NT2/D1 (cell line): ENCODE data around the gene CARD9.
"Not testable (repeated sequence)": the region's sequence is repeated elsewhere in the genome, so short reads cannot be mapped to it uniquely, and the experiment has no call there.

Experiments used
- DNase-seq: peaks from one replicate; pipeline ENCODE4 v3.0.0-alpha.2; 2011; ENCODE audit warnings: low read depth, low spot score
- H3K27me3 ChIP-seq: 2 replicates; pipeline ENCODE4 v1.6.0; 2011; ENCODE audit warnings: mild to moderate bottlenecking; ENCODE audit not compliant: insufficient read length, insufficient read depth
- H3K36me3 ChIP-seq: 2 replicates; pipeline ENCODE4 v1.6.1; 2011; ENCODE audit warnings: mild to moderate bottlenecking, low read length, mixed read lengths; ENCODE audit not compliant: insufficient read depth, insufficient read length
- H3K4me1 ChIP-seq: 2 replicates; pipeline ENCODE4 v1.5.1; 2011; ENCODE audit not compliant: insufficient read depth, insufficient read length
- H3K4me3 ChIP-seq: 2 replicates; pipeline ENCODE4 v1.5.1; 2011; ENCODE audit warnings: low read depth; ENCODE audit not compliant: insufficient read length
- H3K9ac ChIP-seq: 2 replicates; pipeline ENCODE4 v1.6.0; 2011; ENCODE audit warnings: low read depth; ENCODE audit not compliant: insufficient read length
- H3K9me3 ChIP-seq: 2 replicates; pipeline ENCODE4 v1.5.1; 2011; ENCODE audit warnings: mild to moderate bottlenecking, low read length; ENCODE audit not compliant: insufficient read depth
- SUZ12 ChIP-seq: IDR thresholded peaks from 2 replicates; pipeline ENCODE4 v1.6.1; 2011; ENCODE audit not compliant: insufficient read length, insufficient read depth; ENCODE audit errors: extremely low read depth
- YY1 ChIP-seq: IDR thresholded peaks from 2 replicates; pipeline ENCODE4 v1.6.1; 2011; ENCODE audit not compliant: insufficient read length, insufficient read depth
- ZNF274 ChIP-seq: IDR thresholded peaks from 2 replicates; pipeline ENCODE4 v1.6.1; 2011; ENCODE audit warnings: mild to moderate bottlenecking, low read depth, low read length

The CARD9 gene

GRCh38 chr9:136326061-136326760, 47.3 kb downstream of the CARD9 start:
- peak overlapping the region; percentile 44 for H3K4me3 ChIP-seq
- H3K27me3 ChIP-seq: no peaks in the 10 kb centered on the region
- peak overlapping the region; percentile 78 for H3K9ac ChIP-seq
- H3K36me3 ChIP-seq: no peaks in the 10 kb centered on the region
- TF ChIP-seq ZNF274 (no peak), SUZ12 (no peak), YY1 (no peak)
- DNase-seq: peak; percentile 50
- H3K9me3 ChIP-seq: no peaks in the 10 kb centered on the region
- peaks cover 46% of the 10 kb centered on the region for H3K4me1 ChIP-seq

DNA sequence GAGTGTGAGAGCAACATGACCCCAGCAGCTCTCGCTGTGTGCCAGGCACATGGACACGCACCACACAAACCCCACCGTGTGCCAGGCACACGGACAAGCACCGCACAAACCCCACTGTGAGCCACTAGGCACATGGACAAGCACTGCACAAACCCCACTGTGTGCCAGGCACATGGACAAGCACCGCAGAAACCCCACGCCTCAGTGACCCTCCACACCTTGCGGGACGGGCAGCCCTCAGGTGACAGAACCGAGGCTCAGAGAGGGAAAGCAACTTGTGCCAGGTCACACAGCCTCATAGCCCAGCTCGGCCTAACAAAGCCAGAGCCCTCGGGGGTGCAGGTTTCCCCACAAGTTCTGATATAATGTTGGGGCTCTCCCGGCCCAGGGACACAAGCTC, 48.1 kb downstream of the CARD9 start:
- DNase-seq: no peak
- no peak overlapping the region for H3K4me3 ChIP-seq
- H3K4me1 ChIP-seq: peaks cover 46% of the 10 kb centered on the region
- H3K36me3 ChIP-seq: no peaks in the 10 kb centered on the region
- H3K9ac ChIP-seq: no peak overlapping the region
- H3K9me3 ChIP-seq: no peaks in the 10 kb centered on the region
- TF ChIP-seq SUZ12 (no peak), YY1 (no peak), ZNF274 (no peak)
- H3K27me3 ChIP-seq: no peaks in the 10 kb centered on the region

- Histone ChIP-seq H3K27me3 (no peaks in the 10 kb centered on the region), H3K4me3 (no peak overlapping the region), H3K36me3 (no peaks in the 10 kb centered on the region), H3K9ac (no peak overlapping the region), H3K9me3 (no peaks in the 10 kb centered on the region), H3K4me1 (peaks cover 41% of the 10 kb centered on the region)
- no peak for TF ChIP-seq ZNF274
- no peak for TF ChIP-seq SUZ12
- TF ChIP-seq YY1: no peak
- DNase-seq: no peak
Observed at GRCh38 chr9:136324501-136325300, 48.8 kb downstream of the CARD9 start.

- DNase-seq: no peak
- Histone ChIP-seq H3K4me1 (peaks cover 33% of the 10 kb centered on the region), H3K4me3 (no peak overlapping the region), H3K36me3 (no peaks in the 10 kb centered on the region), H3K9ac (no peak overlapping the region), H3K9me3 (no peaks in the 10 kb centered on the region), H3K27me3 (no peaks in the 10 kb centered on the region)
- TF ChIP-seq YY1 (no peak), ZNF274 (no peak), SUZ12 (no peak)
Observed at GRCh38 chr9:136323371-136323789, 50.1 kb downstream of the CARD9 start.

DNA sequence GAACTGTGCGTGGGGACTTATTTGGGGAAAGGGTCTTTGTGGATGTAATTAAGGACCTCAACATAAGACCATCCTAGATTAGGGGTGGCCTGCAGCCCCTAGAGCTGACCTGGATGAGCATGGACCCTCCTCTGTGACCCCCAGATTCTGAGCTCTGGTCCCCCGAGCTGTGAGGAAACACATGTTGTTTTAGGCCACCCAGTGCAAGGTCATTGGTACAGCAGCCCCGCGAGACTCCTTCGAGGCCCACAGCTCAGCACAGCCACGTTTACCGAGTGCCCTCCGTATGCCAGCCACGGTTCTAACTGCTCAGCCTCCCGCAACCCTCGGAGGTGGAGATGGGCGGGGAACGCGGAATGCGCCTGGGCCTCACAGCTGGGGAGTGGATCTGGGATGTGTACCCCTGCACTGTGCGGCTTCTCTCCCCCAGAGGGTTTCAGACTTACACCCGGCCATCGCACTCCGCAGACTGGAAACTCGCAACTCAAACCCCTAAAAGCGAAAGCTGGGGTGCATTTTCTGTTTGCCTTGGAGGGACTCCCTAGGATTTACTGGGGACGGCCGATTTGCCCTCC, 50.6 kb downstream of the CARD9 start:
- Histone ChIP-seq H3K27me3 (no peaks in the 10 kb centered on the region), H3K36me3 (no peaks in the 10 kb centered on the region), H3K9ac (no peak overlapping the region), H3K4me3 (no peak overlapping the region), H3K9me3 (no peaks in the 10 kb centered on the region), H3K4me1 (peaks cover 30% of the 10 kb centered on the region)
- no peak for TF ChIP-seq ZNF274
- no peak for TF ChIP-seq YY1
- TF ChIP-seq SUZ12: no peak
- DNase-seq: no peak

GRCh38 chr9:136321561-136321960, 51.9 kb downstream of the CARD9 start:
- Histone ChIP-seq H3K36me3 (no peaks in the 10 kb centered on the region), H3K27me3 (no peaks in the 10 kb centered on the region), H3K4me1 (peaks cover 30% of the 10 kb centered on the region), H3K4me3 (no peak overlapping the region), H3K9me3 (no peaks in the 10 kb centered on the region), H3K9ac (no peak overlapping the region)
- no peak for TF ChIP-seq SUZ12
- no peak for TF ChIP-seq YY1
- TF ChIP-seq ZNF274: no peak
- no peak for DNase-seq

DNA sequence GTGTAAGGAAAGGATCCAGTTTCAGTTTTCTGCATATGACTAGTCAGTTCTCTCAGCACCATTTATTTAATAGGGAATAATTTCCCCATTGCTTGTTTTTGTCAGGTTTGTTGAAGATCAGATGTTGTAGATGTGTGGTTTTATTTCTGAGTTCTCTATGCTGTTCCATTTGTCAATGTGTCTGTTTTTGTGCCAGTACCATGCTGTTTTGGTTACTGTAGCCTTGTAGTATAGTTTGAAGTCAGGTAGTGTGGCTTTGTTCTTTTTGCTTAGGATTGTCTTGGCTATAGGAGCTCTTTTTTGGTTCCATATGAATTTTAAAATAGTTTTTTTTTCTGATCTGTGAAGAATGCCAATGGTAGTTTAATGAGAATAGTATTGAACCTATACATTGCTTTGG, 52.5 kb downstream of the CARD9 start:
- not testable (repeated sequence) for H3K27me3 ChIP-seq, DNase-seq, H3K9ac ChIP-seq, H3K4me3 ChIP-seq, H3K9me3 ChIP-seq, H3K36me3 ChIP-seq
- peaks cover 25% of the 10 kb centered on the region for H3K4me1 ChIP-seq

- Histone ChIP-seq H3K4me1 (peaks cover 16% of the 10 kb centered on the region), H3K9me3 (peaks cover 14% of the 10 kb centered on the region)
- H3K27me3 ChIP-seq, H3K4me3 ChIP-seq, H3K9ac ChIP-seq, H3K36me3 ChIP-seq, DNase-seq: not testable (repeated sequence)
Observed at GRCh38 chr9:136319955-136320354, 53.5 kb downstream of the CARD9 start.

DNA sequence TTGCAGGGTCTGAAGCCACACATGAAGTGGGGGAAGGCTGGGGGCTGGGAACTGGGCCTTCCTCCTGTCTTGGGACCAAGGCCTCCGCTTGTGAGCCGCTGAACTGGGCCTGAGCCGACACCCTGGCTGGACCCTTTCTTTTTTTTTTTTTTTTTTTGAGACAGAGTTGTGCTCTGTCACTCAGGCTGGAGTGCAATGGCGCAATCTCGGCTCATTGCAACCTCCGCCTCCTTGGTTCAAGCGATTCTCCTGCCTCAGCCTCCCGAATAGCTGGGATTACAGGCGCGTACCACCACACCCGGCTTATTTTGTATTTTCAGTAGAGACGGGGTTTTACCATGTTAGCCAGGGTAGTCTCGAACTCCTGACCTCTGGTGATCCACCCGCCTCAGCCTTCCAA, 54.2 kb downstream of the CARD9 start:
- not testable (repeated sequence) for H3K4me3 ChIP-seq, DNase-seq, H3K27me3 ChIP-seq, H3K36me3 ChIP-seq, H3K4me1 ChIP-seq, H3K9ac ChIP-seq
- peaks cover 21% of the 10 kb centered on the region for H3K9me3 ChIP-seq
